Lower leg skin (tissue), 4 donors: ENCODE data around the gene KMT2C. TPM values are rescaled to one million over a fixed set of nuclear protein-coding genes. Genes with fewer than 3 reads are reported as not detected.
"Not testable (repeated sequence)": the region's sequence is repeated elsewhere in the genome, so short reads cannot be mapped to it uniquely, and the experiment has no call there.

Experiments used
- DNase-seq, 2 donors: peaks; one replicate each; pipeline ENCODE4 v3.0.0-alpha.2; 2019; ENCODE audit warnings: low spot score in 2 of 2
- H3K4me3 ChIP-seq: fragments of 200-600 bp; sonication (generic); 2 replicates; pipeline ENCODE4 v1.5.1; 2017; ENCODE audit warnings: mild to moderate bottlenecking, low read depth; ENCODE audit not compliant: poor library complexity, severe bottlenecking
- CTCF ChIP-seq, 3 donors: fragments of 450-650 bp; IDR thresholded peaks; one replicate each; pipeline ENCODE4 v1.5.1; 2016; ENCODE audit warnings: antibody characterized with exemption in 3 of 3, mild to moderate bottlenecking in 3 of 3, moderate library complexity in 2 of 3
- POLR2A ChIP-seq, 2 donors: fragments of 450-650 bp; IDR thresholded peaks; one replicate each; pipeline ENCODE4 v1.6.1; 2016 to 2017; ENCODE audit warnings: antibody characterized with exemption in 2 of 2, mild to moderate bottlenecking in 1 of 2, moderate library complexity in 1 of 2
- WGBS, 2 donors: methylation state at CpG; one replicate each; pipeline ENCODE4 v1.1.5; 2018; 5-methylcytosine and 5-hydroxymethylcytosine counted together
- intact Hi-C: fragments of 100-400 bp; cut with DNase I; formaldehyde crosslinking; loops from one replicate; pipeline ENCODE4 v1.15.0; 2023; ENCODE audit warnings: low total_unique reads
- total RNA-seq, 4 donors: library from RNA; depleted of rRNA; stranded (reverse); fragments of >200 nt; gene quantifications; one replicate each; pipeline ENCODE4 v1.1.0, GENCODE V29; 2016

KMT2C gene
- total RNA-seq, 4 donors from 2014 or later: 64.6 to 79.3 (median 74.7) TPM

DNA sequence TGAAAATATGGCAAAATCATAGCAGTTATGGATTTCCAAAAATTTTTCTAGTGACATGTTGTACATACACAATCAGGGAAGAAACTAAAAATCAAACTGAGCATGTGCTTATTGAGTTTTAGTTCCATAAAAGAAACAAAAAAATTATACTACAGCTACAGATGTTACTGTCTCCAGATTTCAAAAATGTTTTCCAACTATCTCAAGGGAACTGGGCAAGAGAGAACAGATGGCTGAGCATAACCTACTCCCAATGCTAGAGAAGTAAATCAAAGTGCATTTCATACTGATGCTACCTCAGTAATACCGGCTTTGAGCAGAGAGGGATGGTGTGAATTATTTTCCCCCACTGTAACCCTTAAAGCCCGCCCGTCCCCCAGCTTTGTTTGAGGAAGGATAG lies 40.7 kb upstream of the KMT2C start:
- no peak overlapping the region for H3K4me3 ChIP-seq
- 69 to 76% methylated on average over 3 of the region's 3 CpGs for WGBS, 2 donors
- TF ChIP-seq CTCF (IDR thresholded peaks at IDR 0.05): no peak
- no peak for TF ChIP-seq POLR2A (IDR thresholded peaks at IDR 0.05)
- no peak for DNase-seq
- intact Hi-C loops: no loop called here

- DNase-seq, intact Hi-C loops, H3K4me3 ChIP-seq: not testable (repeated sequence)
- 97 to 99% methylated on average over 8 of the region's 8 CpGs for WGBS, 2 donors
These were observed 35.3 kb upstream of the KMT2C start for GRCh38 chr7:152471023-152471620.

- intact Hi-C loops, H3K4me3 ChIP-seq, DNase-seq: not testable (repeated sequence)
- 49 to 56% methylated on average over 7 of the region's 7 CpGs for WGBS, 2 donors
These were observed 34.6 kb upstream of the KMT2C start for GRCh38 chr7:152470251-152471022.

DNA sequence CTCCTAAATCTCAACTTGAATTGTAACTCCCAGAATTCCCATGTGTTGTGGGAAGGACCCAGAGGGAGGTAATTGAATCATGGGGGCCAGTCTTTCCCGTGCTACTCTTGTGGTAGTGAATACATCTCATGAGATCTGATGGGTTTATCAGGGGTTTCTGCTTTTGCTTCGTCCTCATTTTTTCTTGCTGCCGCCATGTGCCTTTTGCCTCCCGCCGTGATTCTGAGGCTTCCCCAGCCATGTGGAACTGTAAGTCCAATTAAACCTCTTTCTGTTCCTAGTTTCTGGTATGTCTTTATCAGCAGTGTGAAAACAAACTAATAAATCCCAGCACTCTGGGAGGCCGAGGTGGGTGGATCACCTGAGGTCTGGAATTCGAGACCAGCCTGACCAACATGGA lies 33.8 kb upstream of the KMT2C start:
- intact Hi-C loops, H3K4me3 ChIP-seq, DNase-seq: not testable (repeated sequence)
- 89 to 90% methylated on average over 7 of the region's 7 CpGs for WGBS, 2 donors

DNA sequence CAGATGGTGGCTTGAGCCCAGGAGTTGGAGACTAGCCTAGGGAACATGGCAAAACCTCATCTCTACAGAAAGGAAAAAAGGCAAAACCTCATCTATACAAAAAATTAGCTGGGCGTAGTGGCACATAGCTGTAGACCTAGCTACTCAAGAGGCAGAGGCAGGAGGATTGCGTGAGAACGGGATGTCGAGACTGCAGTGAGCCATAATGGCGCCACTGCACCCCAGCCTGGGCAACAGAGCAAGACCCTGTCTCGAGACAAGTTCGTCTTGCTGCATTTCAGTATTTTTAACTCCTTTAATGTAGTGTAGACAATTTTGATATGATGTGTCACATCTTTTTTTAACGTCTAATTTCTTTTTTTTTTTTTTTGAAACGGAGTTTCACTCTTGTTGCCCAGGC lies 31.4 kb upstream of the KMT2C start:
- TF ChIP-seq CTCF (IDR thresholded peaks at IDR 0.05): no peak
- no peak for TF ChIP-seq POLR2A (IDR thresholded peaks at IDR 0.05)
- intact Hi-C loops: no loop called here
- no peak overlapping the region for H3K4me3 ChIP-seq
- 90 to 93% methylated on average over 9 of the region's 9 CpGs for WGBS, 2 donors
- DNase-seq: no peak

GRCh38 chr7:152465119-152465387 lies 29.2 kb upstream of the KMT2C start:
- 30 to 33% methylated on average over 4 of the region's 4 CpGs for WGBS, 2 donors
- intact Hi-C loops: no loop called here

More at GRCh38 chr7:152465119-152465387, 29.2 kb upstream of the KMT2C start:
- no peak for DNase-seq
- TF ChIP-seq POLR2A (IDR thresholded peaks at IDR 0.05): no peak
- no peak for TF ChIP-seq CTCF (IDR thresholded peaks at IDR 0.05)
- H3K4me3 ChIP-seq: no peak overlapping the region
